ENCODE measurements around the gene SCNN1B. TPM values are rescaled to one million over a fixed set of nuclear protein-coding genes. Genes with fewer than 3 reads are reported as not detected.
"Not testable (repeated sequence)": the region's sequence is repeated elsewhere in the genome, so short reads cannot be mapped to it uniquely, and the experiment has no call there.

The SCNN1B gene, protein sequence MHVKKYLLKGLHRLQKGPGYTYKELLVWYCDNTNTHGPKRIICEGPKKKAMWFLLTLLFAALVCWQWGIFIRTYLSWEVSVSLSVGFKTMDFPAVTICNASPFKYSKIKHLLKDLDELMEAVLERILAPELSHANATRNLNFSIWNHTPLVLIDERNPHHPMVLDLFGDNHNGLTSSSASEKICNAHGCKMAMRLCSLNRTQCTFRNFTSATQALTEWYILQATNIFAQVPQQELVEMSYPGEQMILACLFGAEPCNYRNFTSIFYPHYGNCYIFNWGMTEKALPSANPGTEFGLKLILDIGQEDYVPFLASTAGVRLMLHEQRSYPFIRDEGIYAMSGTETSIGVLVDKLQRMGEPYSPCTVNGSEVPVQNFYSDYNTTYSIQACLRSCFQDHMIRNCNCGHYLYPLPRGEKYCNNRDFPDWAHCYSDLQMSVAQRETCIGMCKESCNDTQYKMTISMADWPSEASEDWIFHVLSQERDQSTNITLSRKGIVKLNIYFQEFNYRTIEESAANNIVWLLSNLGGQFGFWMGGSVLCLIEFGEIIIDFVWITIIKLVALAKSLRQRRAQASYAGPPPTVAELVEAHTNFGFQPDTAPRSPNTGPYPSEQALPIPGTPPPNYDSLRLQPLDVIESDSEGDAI
- total RNA-seq = 10 to 100 TPM in 1 of 2 donors, 1 to 10 TPM in 1; 9.2 to 11.8 TPM

GRCh38 chr16:23302045-23302956, at the start of gene SCNN1B:
SCNN1B (plus strand) TSS chr16:23302302; CDS start chr16:23348600, 46,298 bp downstream.
- TF ChIP-seq CTCF (IDR thresholded peaks at IDR 0.05) (peak in 1 of 4 experiments; percentile 22), POLR2A (IDR thresholded peaks at IDR 0.05) (peak; percentile 22), POLR2AphosphoS5 (IDR thresholded peaks at IDR 0.05) (no peak)
- no peak within 1 kb of the TSS for H3K27ac ChIP-seq
- intact Hi-C loops (cut with DNase I) = no loop called here
- no peaks in the 10 kb centered on the region for H3K9me3 ChIP-seq
- whole genome bisulfite sequencing = 1% methylated on average over 80 of the region's 81 CpGs
- peak within 1 kb of the TSS; percentile 29 to 39 for H3K4me3 ChIP-seq
- no peaks in the 10 kb centered on the region for H3K4me1 ChIP-seq (replicated peaks)
- H3K36me3 ChIP-seq = no peaks in the 10 kb centered on the region
- peak; percentile 46 for DNase-seq (ENCODE audit: low spot score)
- no peaks in the 10 kb centered on the region for H3K27me3 ChIP-seq (replicated peaks; ENCODE audit: insufficient read depth)

GRCh38 chr16:23252310-23252709, 49.8 kb upstream of the SCNN1B start:
- Histone ChIP-seq H3K27ac (no peak overlapping the region), H3K36me3 (no peaks in the 10 kb centered on the region), H3K9me3 (no peaks in the 10 kb centered on the region), H3K27me3 (replicated peaks; ENCODE audit: insufficient read depth) (no peaks in the 10 kb centered on the region), H3K4me1 (replicated peaks) (no peaks in the 10 kb centered on the region), H3K4me3 (no peak overlapping the region)
- DNase-seq (ENCODE audit: low spot score) = no peak
- no peak for TF ChIP-seq POLR2A (IDR thresholded peaks at IDR 0.05)
- no peak for TF ChIP-seq CTCF (IDR thresholded peaks at IDR 0.05)
- no peak for TF ChIP-seq POLR2AphosphoS5 (IDR thresholded peaks at IDR 0.05)
- intact Hi-C loops (cut with DNase I) = no loop called here
- 90% methylated on average over 5 of the region's 5 CpGs for WGBS

DNA sequence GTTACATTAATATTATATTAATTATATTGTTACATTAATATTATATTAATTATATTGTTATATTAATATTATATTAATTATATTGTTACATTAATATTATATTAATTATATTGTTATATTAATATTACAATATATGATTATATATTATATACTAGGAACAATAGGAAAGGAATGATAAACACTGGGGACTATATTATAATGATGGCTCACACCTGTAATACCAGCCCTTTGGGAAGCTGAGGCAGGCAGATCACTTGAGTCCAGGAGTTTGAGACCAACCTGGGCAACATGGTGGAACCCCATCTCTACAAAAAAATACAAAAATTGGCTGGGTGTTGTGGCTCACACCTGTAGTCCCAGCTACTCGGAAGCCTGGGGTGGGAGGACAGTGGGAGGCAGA, 48.5 kb upstream of the SCNN1B start:
- intact Hi-C loops (cut with DNase I); DNase-seq (ENCODE audit: low spot score); H3K4me1 ChIP-seq (replicated peaks); H3K27me3 ChIP-seq (replicated peaks; ENCODE audit: insufficient read depth); H3K9me3 ChIP-seq; H3K36me3 ChIP-seq; H3K4me3 ChIP-seq; H3K27ac ChIP-seq: not testable (repeated sequence)
- WGBS = 85% methylated on average over 1 of the region's 1 CpG

DNA sequence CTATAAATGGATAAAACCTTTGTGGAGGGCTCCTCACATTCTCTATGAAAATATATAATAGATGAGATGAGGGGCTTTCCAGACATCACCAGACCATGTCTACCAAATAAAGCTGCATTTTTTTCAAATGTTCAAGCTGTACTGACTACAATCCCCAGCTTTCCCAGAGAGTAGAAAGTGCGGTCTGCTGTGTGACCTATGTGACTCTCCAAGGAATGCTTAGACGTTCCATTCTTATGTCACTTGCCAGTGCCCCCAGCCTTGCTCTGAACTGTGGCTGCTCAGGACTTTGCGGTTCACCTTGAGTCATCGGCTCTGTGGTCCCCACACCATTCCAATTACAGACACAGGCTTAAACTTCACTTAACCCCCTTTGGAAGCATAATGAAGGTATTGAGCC, 47.8 kb upstream of the SCNN1B start:
- 55% methylated on average over 4 of the region's 4 CpGs for WGBS
- DNase-seq (ENCODE audit: low spot score) = no peak
- Histone ChIP-seq H3K36me3 (no peaks in the 10 kb centered on the region), H3K4me1 (replicated peaks) (peaks cover 4% of the 10 kb centered on the region), H3K4me3 (no peak overlapping the region), H3K9me3 (no peaks in the 10 kb centered on the region), H3K27me3 (replicated peaks; ENCODE audit: insufficient read depth) (no peaks in the 10 kb centered on the region), H3K27ac (no peak overlapping the region)
- intact Hi-C loops (cut with DNase I) = no loop called here
- TF ChIP-seq POLR2AphosphoS5 (IDR thresholded peaks at IDR 0.05) (no peak), CTCF (IDR thresholded peaks at IDR 0.05) (no peak), POLR2A (IDR thresholded peaks at IDR 0.05) (no peak)

- no peak overlapping the region for H3K27ac ChIP-seq
- intact Hi-C loops (cut with DNase I) = no loop called here
- no peaks in the 10 kb centered on the region for H3K27me3 ChIP-seq (replicated peaks; ENCODE audit: insufficient read depth)
- no peak overlapping the region for H3K4me3 ChIP-seq
- DNase-seq (ENCODE audit: low spot score) = no peak
- no peaks in the 10 kb centered on the region for H3K36me3 ChIP-seq
- TF ChIP-seq POLR2A (IDR thresholded peaks at IDR 0.05) = no peak
- no peak for TF ChIP-seq POLR2AphosphoS5 (IDR thresholded peaks at IDR 0.05)
- no peak for TF ChIP-seq CTCF (IDR thresholded peaks at IDR 0.05)
- WGBS = 67% methylated on average over 4 of the region's 4 CpGs
- no peaks in the 10 kb centered on the region for H3K9me3 ChIP-seq
- H3K4me1 ChIP-seq (replicated peaks) = peaks cover 4% of the 10 kb centered on the region
Measured at GRCh38 chr16:23255000-23255399, 47.1 kb upstream of the SCNN1B start.
